HG03196 (cell line): ENCODE results near the gene NXPH2.
"Not testable (repeated sequence)": the region's sequence is repeated elsewhere in the genome, so short reads cannot be mapped to it uniquely, and the experiment has no call there.

Experiments
- ATAC-seq: cut with Tn5 transposase; IDR thresholded peaks from one replicate; pipeline ENCODE4 v1.9.1; 2021; ENCODE audit not compliant: unreplicated experiment

Gene NXPH2

GRCh38 chr2:138760676-138761075 is 19.5 kb downstream of the NXPH2 start:
- ATAC-seq = no peak

DNA sequence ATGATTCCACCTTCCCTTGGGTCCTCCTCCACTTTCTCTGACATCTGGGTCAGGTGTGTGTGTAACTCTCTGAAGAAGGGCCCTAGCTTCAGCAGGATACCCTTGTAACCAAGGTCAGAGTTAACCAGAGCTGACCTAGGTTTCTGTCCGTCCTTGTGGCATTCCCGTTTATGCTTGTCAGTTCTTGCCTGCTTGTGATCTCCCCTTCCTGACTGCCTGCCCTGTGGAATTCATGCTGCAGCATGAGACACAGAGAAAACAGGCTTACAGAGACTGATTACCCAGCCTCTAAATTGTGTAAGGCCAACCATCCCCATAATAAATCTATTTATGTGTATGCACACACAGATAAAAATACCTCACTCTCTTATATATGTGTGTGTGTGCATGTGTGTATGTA is 22.8 kb downstream of the NXPH2 start:
- no peak for ATAC-seq

- no peak for ATAC-seq
Measured at GRCh38 chr2:138752197-138752956, 27.8 kb downstream of the NXPH2 start.

DNA sequence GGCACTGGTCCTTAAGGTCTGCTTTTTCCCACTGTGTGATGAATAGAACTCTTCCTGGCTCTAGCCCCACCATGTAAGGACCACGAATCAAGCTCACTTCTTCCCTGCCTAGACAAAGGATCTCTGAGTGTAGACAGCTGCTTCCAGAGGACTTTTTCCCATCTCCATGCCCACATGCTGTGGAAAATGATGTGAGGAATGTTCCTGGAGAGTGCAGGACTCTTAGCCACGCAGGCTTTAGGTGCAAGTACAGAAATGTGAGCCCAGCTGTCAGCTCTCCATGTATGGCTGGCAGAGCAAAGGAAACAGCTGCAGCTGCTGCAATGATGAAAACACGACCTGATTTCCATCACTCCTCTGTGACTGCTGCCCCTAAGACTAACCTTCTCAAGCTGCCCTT is 35.5 kb downstream of the NXPH2 start:
- no peak for ATAC-seq

DNA sequence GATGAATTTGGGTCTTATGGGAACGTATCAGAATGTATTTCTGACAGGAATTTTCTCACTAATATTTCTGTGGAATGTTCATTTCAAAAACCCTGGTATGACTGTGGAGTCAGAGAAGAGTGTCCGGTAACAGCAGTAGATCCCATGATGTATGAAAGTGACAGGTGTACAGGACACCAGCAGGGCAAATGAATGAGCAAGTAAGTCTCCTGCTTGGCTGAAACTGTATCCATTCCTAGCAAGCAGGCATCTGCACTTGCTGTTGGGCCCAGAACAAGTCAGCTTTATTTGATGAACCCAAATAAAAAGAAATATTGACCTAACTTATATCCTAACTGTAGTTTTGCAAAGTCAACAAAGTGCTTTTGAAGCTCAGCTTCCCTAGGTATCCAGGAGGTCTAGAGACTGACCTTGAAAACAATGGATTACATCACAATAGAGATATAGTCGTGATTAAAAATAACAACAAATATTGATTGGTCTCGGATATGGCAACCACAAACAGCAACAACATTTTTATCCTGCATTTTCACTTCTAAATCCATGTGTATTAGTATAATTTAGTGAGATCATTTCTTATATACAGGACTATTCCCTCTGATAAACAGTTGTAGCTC is 37.6 kb downstream of the NXPH2 start:
- ATAC-seq = no peak

DNA sequence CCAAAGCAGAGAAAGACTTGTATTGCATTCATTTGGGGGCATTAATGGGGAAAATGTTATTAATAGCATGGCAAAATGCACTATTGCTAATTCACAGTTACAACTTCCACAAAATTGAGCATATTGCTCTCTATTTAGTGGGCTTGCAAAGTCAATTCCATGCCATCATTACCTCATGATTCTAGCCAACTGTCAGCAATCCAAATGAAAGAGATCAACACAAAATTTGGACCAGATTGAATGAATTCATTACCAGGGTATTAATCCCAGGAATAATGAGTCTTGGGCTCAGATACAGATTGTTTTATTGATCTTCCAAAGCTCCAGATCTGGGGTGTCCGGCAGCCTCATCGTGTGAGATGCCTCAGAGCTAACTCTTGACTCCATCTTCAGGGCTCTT is 38.3 kb downstream of the NXPH2 start:
- no peak for ATAC-seq

DNA sequence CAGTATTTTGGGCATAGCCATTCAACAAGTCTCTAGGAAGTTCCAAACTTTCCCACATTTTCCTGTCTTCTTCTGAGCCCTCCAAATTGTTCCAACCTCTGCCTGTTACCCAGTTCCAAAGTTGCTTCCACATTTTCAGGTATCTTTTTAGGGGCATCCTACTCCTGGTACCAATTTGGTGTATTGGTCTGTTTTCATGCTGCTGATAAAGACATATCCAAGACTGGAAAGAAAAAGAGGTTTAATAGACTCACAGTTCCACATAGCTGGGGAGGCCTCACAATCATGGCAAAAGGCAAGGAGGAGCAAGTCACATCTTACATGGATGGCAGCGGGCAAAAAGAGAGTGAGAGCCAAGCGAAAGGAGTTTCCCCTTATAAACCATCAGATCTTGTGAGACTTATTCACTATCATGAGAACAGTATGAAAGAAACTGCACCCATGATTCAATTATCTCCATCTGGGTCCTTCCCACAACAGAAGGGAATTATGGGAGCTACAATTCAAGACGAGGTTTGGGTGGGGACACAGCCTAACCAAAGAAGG is 43.1 kb downstream of the NXPH2 start:
- not testable (repeated sequence) for ATAC-seq

GRCh38 chr2:138732651-138733050 is 47.5 kb downstream of the NXPH2 start:
- ATAC-seq = no peak

- peak; percentile 78 for ATAC-seq
Measured at GRCh38 chr2:138730497-138731030, 49.6 kb downstream of the NXPH2 start.

GRCh38 chr2:138727956-138728355 is 52.2 kb downstream of the NXPH2 start:
- no peak for ATAC-seq

DNA sequence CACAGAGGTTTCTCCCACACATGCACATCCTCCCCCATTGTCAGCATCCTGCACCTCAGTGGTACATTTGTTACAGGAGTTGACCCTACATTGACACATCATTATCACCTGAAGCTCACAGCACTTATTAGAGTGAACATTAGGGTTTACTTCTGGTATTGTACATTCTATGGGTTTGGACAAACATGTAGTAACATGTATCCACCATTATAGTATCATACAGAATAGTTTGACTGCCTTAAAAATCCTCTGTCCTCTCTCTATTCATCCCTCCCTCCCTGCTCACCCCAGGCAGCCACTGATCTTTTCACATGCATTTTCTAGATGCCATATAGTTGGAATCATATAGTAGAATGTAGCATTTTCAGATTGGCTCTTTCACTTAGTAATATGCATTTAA is 53.5 kb downstream of the NXPH2 start:
- no peak for ATAC-seq

DNA sequence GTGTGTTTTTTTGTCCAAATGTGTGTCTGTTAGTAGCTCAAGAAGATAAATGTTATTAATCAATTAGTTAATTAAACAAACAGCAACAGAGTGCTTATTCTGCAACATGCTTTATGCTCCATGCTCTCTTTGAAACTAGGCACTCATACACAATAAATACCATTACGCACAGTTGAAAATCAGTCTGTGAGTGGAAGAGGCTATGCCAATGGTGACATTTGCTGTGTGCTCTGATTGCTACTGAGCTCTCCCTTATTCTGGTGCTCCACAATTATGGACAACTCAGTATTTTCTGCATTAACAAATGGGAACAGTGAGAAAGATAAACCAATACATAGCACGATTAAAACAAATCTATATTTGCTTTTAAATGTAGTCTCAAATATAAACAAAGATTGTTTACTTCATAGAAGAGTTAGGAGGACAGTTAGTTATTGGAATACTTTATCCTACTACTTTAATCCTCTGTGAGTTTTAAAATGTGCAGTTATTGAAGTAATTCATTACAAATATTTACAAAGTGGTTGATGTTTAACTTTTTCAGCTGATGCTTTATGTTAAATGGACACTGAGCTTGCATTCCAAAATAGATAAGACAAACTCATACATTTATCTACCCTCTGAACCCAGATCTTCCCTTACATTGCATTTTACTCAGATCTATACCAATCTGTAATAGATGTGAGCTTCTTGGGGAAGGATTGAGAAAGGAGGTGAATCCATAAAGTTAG is 55.3 kb downstream of the NXPH2 start:
- ATAC-seq = no peak

DNA sequence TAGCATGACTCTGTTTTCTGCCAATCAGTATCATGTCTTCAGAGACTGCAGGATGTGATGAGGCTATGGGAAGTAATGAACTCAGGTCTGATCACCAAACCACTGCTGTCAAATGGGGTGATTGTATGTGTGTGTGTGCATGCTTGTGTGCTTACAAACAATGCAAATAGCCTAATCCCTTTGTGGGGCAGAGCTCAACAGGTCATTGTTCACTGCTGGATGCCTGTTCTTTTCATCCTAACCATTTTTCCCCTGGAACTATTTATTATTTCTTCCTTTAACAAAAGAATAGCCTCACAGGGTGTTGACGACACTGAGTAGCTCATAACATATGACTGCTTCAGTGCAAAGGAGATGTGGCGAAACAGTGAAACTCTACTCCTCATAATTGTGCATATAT is 55.9 kb downstream of the NXPH2 start:
- no peak for ATAC-seq

DNA sequence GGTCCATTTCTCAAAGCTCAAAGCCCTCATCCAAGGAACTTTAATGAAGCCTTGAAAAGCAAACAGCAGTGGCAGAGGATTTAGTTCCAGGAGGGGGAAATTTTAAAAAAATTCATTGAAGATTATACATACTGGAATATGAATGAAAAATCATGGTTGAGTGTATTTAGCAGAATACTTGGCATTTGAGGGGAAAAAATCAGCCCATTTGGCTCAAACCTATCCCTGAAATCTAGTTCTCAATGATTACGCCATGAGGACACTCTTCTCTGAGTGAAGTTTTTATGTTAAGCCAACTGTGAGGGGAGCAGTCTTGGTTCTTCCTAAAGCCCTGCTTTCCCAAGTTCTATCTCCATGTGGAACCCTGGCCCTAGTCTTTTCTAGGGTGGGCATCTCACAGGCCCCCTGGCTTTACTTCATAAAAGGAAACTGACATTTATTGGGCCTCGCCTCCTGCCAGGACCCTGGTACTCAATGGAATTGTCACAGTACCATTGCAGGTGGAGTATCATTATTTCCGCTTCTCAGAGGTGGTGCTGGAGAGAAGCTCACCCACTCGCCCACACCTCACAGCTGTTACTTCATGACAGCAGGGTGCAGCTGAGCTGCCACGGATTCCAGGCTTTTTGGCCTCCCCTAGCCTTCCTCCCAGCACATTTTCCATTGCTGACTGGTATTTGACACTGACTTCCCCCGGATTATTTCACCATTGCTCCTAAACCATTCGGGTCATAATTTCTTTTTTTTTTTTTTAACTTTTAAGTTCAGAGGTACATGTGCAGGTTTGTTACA is 56.8 kb downstream of the NXPH2 start:
- no peak for ATAC-seq

- no peak for ATAC-seq
Measured at GRCh38 chr2:138722316-138722715, 57.9 kb downstream of the NXPH2 start.

GRCh38 chr2:138720035-138720838 is 60.0 kb downstream of the NXPH2 start:
- no peak for ATAC-seq

DNA sequence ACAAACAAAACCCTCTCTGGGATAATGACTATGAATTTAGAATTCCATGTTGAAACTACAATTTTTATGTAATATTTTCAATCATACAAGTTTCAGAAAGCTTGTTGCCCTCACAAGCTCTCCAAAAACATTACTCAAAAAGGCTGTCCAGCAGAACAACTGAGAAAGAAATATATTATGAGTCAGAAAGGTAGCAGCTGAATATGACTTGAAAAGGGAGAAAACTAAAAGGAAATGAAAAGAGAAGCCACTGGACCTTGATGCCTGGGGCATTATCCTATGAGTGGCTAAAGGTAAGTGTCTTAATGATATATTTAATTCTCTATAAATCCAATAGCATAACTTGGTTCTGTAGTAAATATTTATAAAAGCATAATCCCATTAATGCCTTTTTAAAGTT is 61.8 kb downstream of the NXPH2 start:
- ATAC-seq = peak; percentile 63

DNA sequence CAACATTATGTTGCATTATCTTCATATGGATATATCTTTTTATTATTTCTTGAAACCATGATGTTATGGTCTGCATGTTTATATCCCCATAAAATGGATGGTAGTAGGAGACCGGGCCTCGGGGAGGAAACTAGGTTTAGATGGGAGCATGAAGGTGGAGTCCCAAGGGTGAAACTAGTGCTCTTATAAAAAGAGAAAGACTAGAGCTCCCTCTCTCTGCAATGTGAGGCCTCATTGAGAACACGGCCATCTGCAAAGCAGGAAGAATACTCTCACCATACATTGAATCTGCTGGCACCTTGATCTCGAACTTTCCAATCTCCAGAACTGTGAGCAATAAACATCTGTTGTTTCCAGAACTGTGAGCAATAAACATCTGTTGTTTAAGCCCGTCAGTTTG is 64.0 kb downstream of the NXPH2 start:
- ATAC-seq = no peak

DNA sequence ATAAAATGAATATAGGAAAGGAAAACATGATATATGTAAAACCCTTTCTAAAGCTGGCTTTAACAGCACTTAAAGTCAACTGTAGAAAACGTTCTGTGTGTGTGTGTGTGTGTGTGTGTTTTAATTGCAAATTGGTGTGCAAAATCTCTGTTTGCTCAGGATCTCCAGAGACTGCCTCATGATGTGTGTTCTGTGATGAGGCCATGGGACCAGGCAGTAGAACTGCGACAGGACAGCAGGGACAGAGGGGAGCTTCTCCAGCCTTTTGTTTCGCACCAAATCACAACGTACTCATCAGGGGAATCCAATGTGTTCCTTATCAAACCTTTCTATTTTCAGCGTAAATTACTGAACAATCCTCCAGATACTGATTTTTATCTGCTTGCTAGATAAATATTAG is 66.7 kb downstream of the NXPH2 start:
- ATAC-seq = no peak

GRCh38 chr2:138713069-138713496 is 67.1 kb downstream of the NXPH2 start:
- no peak for ATAC-seq
